Measurements from ENCODE around the gene MRPL55.

Gene MRPL55

GRCh38 chr1:228099331-228099732, 9.8 kb downstream of the MRPL55 start:
- no peak for DNase-seq

- DNase-seq: no peak
Observed at GRCh38 chr1:228098323-228098931, 10.7 kb downstream of the MRPL55 start.

GRCh38 chr1:228097333-228098081, 11.6 kb downstream of the MRPL55 start:
- DNase-seq: no peak

GRCh38 chr1:228096416-228097332, 12.4 kb downstream of the MRPL55 start:
- no peak for DNase-seq

GRCh38 chr1:228095938-228096337, 13.2 kb downstream of the MRPL55 start:
- DNase-seq: no peak

- DNase-seq: no peak
Observed at GRCh38 chr1:228095161-228095560, 13.9 kb downstream of the MRPL55 start.

- DNase-seq: no peak
Observed at GRCh38 chr1:228094432-228095016, 14.6 kb downstream of the MRPL55 start.

GRCh38 chr1:228093050-228093906, 15.8 kb downstream of the MRPL55 start:
- no peak for DNase-seq

- DNase-seq: no peak
Observed at GRCh38 chr1:228092342-228093049, 16.6 kb downstream of the MRPL55 start.

GRCh38 chr1:228091084-228091483, 18.0 kb downstream of the MRPL55 start:
- no peak for DNase-seq

- DNase-seq: no peak
Observed at GRCh38 chr1:228090613-228091081, 18.5 kb downstream of the MRPL55 start.

GRCh38 chr1:228089519-228090380, 19.3 kb downstream of the MRPL55 start:
- no peak for DNase-seq

GRCh38 chr1:228088586-228089498, 20.3 kb downstream of the MRPL55 start:
- DNase-seq: peak in 1 of 2 donors; percentile 58

- peak in 1 of 2 donors; percentile 48 for DNase-seq
Observed at GRCh38 chr1:228087771-228088251, 21.3 kb downstream of the MRPL55 start.

- no peak for DNase-seq
Observed at GRCh38 chr1:228085287-228085951, 23.7 kb downstream of the MRPL55 start.

GRCh38 chr1:228084797-228085196, 24.3 kb downstream of the MRPL55 start:
- no peak for DNase-seq

GRCh38 chr1:228084325-228084724, 24.8 kb downstream of the MRPL55 start:
- DNase-seq: no peak

- DNase-seq: no peak
Observed at GRCh38 chr1:228083871-228084278, 25.2 kb downstream of the MRPL55 start.
